Lung microvascular endothelial cell (primary cell): ENCODE data around the gene NKD2. TPM values are rescaled to one million over a fixed set of nuclear protein-coding genes. Genes with fewer than 3 reads are reported as not detected.
"Not testable (repeated sequence)": the region's sequence is repeated elsewhere in the genome, so short reads cannot be mapped to it uniquely, and the experiment has no call there.

Experiments
- DNase-seq, 2 donors: peaks; one replicate each; pipeline versions ENCODE4 v3.0.0 to v3.0.0-alpha.2; 2010; ENCODE audit warnings: low read depth in 2 of 2
- total RNA-seq: library from RNA; depleted of rRNA; stranded (reverse); fragments of >200 nt; gene quantifications from 2 replicates; pipeline ENCODE4 v1.2.1, GENCODE V29; 2014

Gene NKD2
- total RNA-seq, 1 donor from 2014 or later = 0.79 TPM

- DNase-seq = no peak
Measured at GRCh38 chr5:1068895-1069719, 60.5 kb downstream of the NKD2 start.

GRCh38 chr5:1069720-1070088, 61.1 kb downstream of the NKD2 start:
- DNase-seq = no peak

GRCh38 chr5:1073239-1074102, 64.9 kb downstream of the NKD2 start:
- DNase-seq = no peak

GRCh38 chr5:1074226-1074625, 65.6 kb downstream of the NKD2 start:
- no peak for DNase-seq

- no peak for DNase-seq
Measured at GRCh38 chr5:1074816-1075554, 66.4 kb downstream of the NKD2 start.

- DNase-seq = no peak
Measured at GRCh38 chr5:1075555-1075881, 66.9 kb downstream of the NKD2 start.

GRCh38 chr5:1075931-1076330, 67.3 kb downstream of the NKD2 start:
- no peak for DNase-seq

GRCh38 chr5:1076406-1076805, 67.8 kb downstream of the NKD2 start:
- DNase-seq = no peak

- DNase-seq = no peak
Measured at GRCh38 chr5:1077026-1077425, 68.4 kb downstream of the NKD2 start.

- DNase-seq = no peak
Measured at GRCh38 chr5:1077491-1078020, 69.0 kb downstream of the NKD2 start.

- no peak for DNase-seq
Measured at GRCh38 chr5:1078206-1078605, 69.6 kb downstream of the NKD2 start.

GRCh38 chr5:1078851-1079250, 70.2 kb downstream of the NKD2 start:
- DNase-seq = no peak

- DNase-seq = no peak
Measured at GRCh38 chr5:1079486-1079885, 70.9 kb downstream of the NKD2 start.

- no peak for DNase-seq
Measured at GRCh38 chr5:1079961-1080360, 71.4 kb downstream of the NKD2 start.

- DNase-seq = no peak
Measured at GRCh38 chr5:1080432-1080831, 71.8 kb downstream of the NKD2 start.

GRCh38 chr5:1081519-1081918, 72.9 kb downstream of the NKD2 start:
- no peak for DNase-seq

GRCh38 chr5:1083026-1083425, 74.4 kb downstream of the NKD2 start:
- DNase-seq = not testable (repeated sequence)

GRCh38 chr5:1083823-1084605, 75.4 kb downstream of the NKD2 start:
- DNase-seq = no peak

- DNase-seq = no peak
Measured at GRCh38 chr5:1085391-1085790, 76.8 kb downstream of the NKD2 start.

GRCh38 chr5:1086137-1086536, 77.5 kb downstream of the NKD2 start:
- DNase-seq = no peak

- DNase-seq = no peak
Measured at GRCh38 chr5:1086871-1087270, 78.3 kb downstream of the NKD2 start.
